ENCODE data around the gene AHRR. TPM values are rescaled to one million over a fixed set of nuclear protein-coding genes. Genes with fewer than 3 reads are reported as not detected.

AHRR gene
- polyA plus RNA-seq, 1 donor from 2014 or later, result 0.05 TPM

DNA sequence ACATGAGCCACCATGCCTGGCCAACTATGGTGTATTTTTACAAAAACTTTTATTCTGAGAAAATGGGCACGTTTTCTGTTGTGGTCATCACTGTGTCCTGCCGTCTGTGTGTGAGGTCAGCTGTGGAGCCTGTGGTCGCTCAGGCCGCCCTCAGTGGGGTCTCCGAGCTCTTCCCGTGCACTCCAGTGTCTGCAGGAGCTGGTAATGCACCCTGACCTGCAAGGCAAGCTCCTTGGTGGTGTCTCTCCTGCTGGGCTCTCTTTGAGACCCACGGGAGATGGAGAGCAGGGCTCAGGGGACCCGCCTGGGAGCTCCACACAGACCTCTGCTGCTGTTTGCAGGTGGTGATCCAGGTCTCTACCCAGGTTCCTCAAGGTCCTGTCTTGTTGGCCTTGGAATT is 9.6 kb upstream of the AHRR start:
- Mint-ChIP-seq H3K27me3 (no peaks in the 10 kb centered on the region), H3K4me3 (no peak overlapping the region), H3K27ac (no peak overlapping the region), H3K9me3 (no peaks in the 10 kb centered on the region), H3K36me3 (peaks cover 1% of the 10 kb centered on the region), H3K4me1 (no peaks in the 10 kb centered on the region)

DNA sequence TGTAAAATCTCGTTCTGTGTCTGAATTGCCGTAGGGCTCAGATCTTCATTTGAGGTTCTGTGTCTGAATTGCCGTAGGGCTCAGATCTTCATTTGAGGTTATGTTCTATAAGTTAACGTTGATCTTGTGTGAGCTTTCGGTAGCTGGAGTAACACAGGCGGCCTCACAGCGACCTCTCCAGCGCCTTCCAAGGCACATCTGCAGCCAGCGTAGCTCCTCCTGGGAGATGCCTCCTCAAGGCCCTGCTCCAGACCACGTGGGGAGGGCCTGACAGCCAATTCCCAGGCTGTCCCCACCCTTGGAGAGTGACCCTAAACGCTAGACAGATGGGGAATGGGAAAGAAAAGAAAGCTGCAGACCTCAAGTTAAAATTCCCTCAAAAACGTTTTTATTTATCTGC is 8.7 kb upstream of the AHRR start:
- H3K4me1 Mint-ChIP-seq, result no peaks in the 10 kb centered on the region
- H3K27ac Mint-ChIP-seq, result no peak overlapping the region
- peaks cover 1% of the 10 kb centered on the region for H3K36me3 Mint-ChIP-seq
- no peaks in the 10 kb centered on the region for H3K27me3 Mint-ChIP-seq
- H3K9me3 Mint-ChIP-seq, result no peaks in the 10 kb centered on the region
- H3K4me3 Mint-ChIP-seq, result no peak overlapping the region

DNA sequence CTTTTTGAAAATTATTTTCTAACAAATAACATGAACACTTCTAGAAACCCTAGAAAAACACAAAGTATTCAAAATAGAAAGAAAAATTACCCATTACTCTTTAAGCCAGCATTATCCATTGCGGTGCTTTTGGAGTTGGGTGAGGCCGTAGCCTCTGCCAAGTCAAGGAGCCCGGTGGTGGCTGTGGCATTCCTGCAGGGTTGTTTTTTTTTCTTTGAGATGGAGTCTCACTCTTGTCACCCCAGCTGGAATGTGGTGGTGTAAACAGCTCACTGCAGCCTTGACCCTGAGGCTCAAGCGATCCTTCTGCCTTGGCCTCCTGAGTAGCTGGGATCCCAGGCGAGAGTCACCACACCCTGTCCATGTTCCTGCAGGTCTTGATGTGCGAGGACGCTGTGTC is 8.2 kb upstream of the AHRR start:
- Mint-ChIP-seq H3K4me1 (no peaks in the 10 kb centered on the region), H3K36me3 (peaks cover 1% of the 10 kb centered on the region), H3K4me3 (no peak overlapping the region), H3K9me3 (no peaks in the 10 kb centered on the region), H3K27ac (no peak overlapping the region), H3K27me3 (no peaks in the 10 kb centered on the region)

DNA sequence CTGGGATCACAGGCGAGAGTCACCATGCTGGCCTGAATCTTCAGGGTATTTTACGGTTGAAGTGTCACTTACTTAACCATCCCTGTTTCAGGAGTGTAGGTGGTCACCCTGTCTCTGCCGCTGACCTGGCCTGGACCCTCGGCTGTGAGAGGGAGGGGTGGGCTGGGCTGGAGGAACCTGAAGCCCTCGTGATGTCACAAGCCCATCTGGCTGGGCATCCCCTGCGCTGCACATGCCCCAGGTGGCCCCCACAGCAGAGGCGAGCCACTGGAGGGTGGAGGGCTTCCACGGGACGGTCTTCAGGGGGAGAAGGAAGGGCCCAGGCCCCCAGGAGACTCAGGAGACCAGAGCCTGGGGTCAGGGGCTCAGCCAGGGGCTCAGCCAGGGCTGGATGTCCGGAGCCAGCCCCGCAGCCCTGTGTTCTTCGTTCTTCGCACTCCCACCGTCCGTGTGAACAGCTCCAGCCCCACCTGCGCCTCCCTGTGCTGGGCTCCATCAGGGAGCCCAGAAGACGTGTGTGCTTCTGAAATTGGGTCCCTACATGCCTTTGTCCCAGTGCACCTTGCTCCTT is 7.6 kb upstream of the AHRR start:
- Mint-ChIP-seq H3K4me3 (no peak overlapping the region), H3K36me3 (peaks cover 1% of the 10 kb centered on the region), H3K4me1 (no peaks in the 10 kb centered on the region), H3K27me3 (no peaks in the 10 kb centered on the region), H3K9me3 (no peaks in the 10 kb centered on the region), H3K27ac (no peak overlapping the region)

DNA sequence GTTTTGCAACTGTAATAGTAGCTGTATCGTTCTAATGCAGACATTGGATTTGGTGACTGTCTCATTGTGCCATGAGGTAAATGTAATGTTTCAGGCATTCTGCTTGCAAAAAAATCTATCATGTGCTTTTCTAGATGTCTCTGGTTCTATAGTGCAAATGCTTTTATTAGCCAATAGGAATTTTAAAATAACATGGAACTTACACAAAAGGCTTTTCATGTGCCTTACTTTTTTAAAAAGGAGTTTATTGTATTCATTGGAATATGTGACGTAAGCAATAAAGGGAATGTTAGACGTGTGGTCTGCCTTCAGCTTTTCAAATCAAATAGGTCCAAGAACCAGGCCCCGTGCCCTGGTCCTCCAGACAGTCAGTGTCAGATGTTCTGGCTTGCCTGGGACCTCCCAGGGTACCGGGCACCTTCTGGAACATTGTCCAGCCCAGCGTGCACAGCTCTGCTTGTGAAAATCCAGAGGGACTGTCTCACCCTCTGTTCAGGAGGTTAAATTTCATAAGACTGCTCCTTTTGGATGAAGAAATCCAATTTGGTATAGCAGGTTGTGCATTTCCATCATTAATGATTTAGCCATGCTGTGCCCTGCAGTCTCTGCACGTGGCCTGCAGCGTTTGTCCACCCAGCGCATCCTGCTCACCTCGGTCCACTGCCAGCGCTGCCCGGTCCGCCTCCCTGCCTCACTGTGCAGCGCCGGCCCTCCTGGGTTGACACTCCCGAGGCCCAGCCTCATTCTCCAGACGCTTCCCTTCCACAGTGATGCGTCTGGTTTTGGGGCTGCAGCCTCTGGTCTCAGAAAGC is 6.6 kb upstream of the AHRR start:
- Mint-ChIP-seq H3K36me3 (no peaks in the 10 kb centered on the region), H3K27ac (no peak overlapping the region), H3K4me3 (no peak overlapping the region), H3K9me3 (no peaks in the 10 kb centered on the region), H3K4me1 (no peaks in the 10 kb centered on the region), H3K27me3 (peaks cover 7% of the 10 kb centered on the region)

- Mint-ChIP-seq H3K36me3 (no peaks in the 10 kb centered on the region), H3K4me3 (no peak overlapping the region), H3K9me3 (no peaks in the 10 kb centered on the region), H3K27me3 (peaks cover 14% of the 10 kb centered on the region), H3K27ac (no peak overlapping the region), H3K4me1 (peaks cover 0 to 3% (median 1%) of the 10 kb centered on the region in 3 donors)
These were observed 5.9 kb upstream of the AHRR start for GRCh38 chr5:315488-316209.

DNA sequence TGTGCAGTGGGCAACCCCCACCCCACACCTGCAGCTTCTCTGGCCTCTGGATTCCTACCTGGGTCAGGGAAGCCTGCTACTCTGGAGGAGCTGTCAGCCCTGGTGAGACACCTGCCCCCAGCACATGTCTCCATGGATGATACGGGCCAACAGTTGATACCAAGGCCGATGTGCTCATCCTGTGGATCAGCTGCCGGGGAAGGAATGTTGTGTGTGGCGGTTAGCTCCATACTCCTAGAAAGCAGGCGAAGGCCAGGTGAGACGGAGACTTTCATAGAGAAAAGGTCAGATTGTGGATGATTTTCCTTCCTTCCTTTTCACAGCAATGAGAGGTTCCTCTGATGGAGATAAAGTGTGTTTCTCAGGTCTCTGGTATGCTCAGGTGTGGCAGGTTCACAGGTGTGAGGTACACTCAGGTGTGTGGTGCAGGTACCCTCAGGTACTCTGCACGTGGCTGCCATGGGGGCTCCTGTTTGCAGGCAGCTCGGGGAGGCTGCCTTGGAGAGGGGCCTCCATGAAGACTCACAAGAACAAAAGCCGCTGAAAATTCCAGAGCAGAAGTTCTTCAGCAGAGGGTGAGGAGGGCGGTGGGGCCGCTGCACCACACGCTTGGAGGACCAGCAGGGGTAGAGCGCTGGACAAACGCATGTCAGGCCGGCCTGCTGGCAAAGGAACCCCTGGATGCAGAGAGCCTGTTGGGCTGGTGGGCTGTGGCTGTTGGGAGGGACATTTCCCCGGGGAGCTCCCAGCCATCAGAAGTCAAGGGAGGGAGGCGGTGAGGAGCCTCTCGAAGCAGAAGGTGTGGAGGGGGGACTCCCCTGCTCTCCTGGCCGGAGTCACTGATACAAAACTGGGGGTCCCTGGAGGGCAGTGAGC is 5.1 kb upstream of the AHRR start:
- no peak overlapping the region for H3K4me3 Mint-ChIP-seq
- H3K9me3 Mint-ChIP-seq, result no peaks in the 10 kb centered on the region
- H3K27me3 Mint-ChIP-seq, result peaks cover 19% of the 10 kb centered on the region
- no peaks in the 10 kb centered on the region for H3K36me3 Mint-ChIP-seq
- no peak overlapping the region for H3K27ac Mint-ChIP-seq
- peaks cover 0 to 3% (median 2%) of the 10 kb centered on the region in 3 donors for H3K4me1 Mint-ChIP-seq

GRCh38 chr5:317086-317811 is 4.3 kb upstream of the AHRR start:
- Mint-ChIP-seq H3K36me3 (no peaks in the 10 kb centered on the region), H3K27ac (no peak overlapping the region), H3K9me3 (no peaks in the 10 kb centered on the region), H3K27me3 (peaks cover 19% of the 10 kb centered on the region), H3K4me1 (peaks cover 0 to 3% (median 2%) of the 10 kb centered on the region in 3 donors), H3K4me3 (no peak overlapping the region)

DNA sequence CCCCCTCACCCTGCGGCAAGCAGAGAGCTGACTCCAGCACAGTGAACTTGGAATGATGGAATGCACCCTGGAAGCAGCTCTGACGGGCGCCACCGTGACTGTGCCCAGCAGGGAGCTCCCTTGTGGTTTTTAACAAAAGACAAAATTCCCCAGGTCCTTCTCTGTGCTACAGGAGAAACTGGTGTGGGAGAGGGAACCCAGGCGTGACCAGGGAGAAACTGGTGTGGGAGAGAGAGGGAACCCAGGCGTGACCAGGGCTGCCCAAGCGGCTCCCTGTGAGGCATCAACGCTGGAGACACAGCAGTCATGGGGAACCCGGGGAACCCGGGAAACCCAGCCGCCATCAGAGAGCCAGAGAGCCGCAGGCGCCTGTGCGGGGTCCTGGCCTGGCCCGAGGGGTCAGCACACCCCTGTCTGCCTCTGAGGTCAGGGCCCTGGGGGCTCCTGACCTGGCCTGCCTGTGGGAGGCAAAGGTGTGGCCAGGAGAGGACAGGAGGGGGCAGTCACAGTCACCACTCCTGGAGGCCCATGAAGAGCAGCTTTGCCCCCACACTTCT is 3.1 kb upstream of the AHRR start:
- Mint-ChIP-seq H3K9me3 (no peaks in the 10 kb centered on the region), H3K27ac (no peak overlapping the region), H3K36me3 (no peaks in the 10 kb centered on the region), H3K4me1 (peaks cover 0 to 3% (median 2%) of the 10 kb centered on the region in 3 donors), H3K27me3 (peaks cover 21% of the 10 kb centered on the region), H3K4me3 (peak overlapping the region in 1 of 4 donors; percentile 37)

DNA sequence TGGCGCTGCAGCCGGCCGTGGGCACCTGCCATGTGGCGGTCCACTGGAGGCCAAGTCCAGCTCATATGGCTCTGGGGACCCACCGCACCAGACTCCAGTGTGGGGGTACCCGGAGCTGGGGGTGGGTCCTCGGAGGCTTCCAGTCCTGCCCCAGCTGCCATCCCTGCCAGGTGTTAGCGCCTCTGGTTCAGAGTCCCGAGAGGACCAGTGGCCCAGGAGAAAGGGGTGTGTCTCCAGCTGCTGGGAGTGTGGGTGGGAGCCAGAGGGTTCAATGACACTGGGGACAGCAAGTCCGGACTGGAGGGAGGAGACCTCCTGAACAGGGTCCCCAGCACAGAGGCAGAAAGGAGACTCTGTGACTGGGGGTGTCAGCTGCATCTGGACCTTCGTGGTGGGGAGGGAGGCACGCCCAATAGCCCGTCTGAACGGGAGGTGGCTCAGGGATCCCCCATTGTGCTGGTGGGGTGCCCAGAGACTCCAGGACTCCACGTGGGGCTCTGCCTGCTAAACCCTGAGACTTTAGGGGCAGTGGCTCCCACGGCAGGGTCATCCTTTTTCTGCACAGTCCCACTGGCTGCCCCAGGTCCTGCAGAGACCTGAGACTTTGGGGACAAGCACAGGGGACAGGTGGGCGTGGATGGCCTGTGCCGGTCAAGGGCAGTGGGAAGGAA is 2.4 kb upstream of the AHRR start:
- peaks cover 26% of the 10 kb centered on the region for H3K27me3 Mint-ChIP-seq
- H3K27ac Mint-ChIP-seq, result peak overlapping the region in 1 of 3 donors; percentile 25
- H3K9me3 Mint-ChIP-seq, result no peaks in the 10 kb centered on the region
- no peak overlapping the region for H3K4me3 Mint-ChIP-seq
- peaks cover 2% of the 10 kb centered on the region for H3K36me3 Mint-ChIP-seq
- peaks cover 0 to 3% (median 2%) of the 10 kb centered on the region in 3 donors for H3K4me1 Mint-ChIP-seq

DNA sequence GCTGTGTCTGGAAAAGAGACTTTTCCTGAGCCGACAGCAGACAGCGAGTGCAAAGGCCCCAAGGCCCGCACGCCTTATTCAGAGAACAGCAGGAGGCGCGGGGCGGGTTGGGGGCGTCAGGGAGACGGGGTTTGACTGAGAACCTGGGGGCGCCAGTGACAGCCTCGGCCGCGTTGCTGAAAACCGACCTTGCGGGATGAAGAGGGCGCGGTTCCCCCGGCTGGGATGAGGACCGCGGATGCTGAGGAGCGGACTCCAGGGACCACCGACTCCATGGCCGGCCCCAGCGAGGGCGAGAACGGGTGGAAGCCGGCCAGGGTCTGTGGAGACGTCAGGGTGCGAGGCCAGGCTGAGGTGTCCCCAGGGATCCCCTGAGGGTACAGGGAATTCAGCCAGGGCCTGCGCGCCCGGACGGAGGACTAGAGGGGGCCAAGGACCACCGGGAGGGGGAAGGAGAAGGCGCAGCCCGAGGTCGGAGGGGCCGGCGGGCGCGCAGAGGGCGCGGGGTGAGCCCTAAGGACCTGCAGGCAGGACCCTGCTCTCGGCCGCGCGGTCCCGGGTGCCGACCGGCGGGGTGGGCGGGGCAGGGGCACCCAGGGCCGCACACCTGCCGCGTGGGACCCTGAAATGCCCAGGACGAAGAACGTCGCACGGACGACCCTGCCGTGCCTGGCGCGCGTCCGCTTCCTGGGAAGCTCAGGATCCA is 837 bp upstream of the AHRR start:
- peaks cover 27% of the 10 kb centered on the region for H3K27me3 Mint-ChIP-seq
- H3K4me3 Mint-ChIP-seq, result peak overlapping the region; percentile 45 to 86 (median 72)
- peak overlapping the region in 1 of 3 donors; percentile 26 for H3K27ac Mint-ChIP-seq

GRCh38 chr5:321726-322251 is 275 bp downstream of the AHRR start:
- Mint-ChIP-seq H3K27ac (no peak overlapping the region), H3K9me3 (no peaks in the 10 kb centered on the region), H3K4me3 (no peak overlapping the region), H3K36me3 (peaks cover 4% of the 10 kb centered on the region), H3K27me3 (peaks cover 31% of the 10 kb centered on the region), H3K4me1 (peaks cover 0 to 4% (median 3%) of the 10 kb centered on the region in 3 donors)

More for the DNA sequence above, 837 bp upstream of the AHRR start:
- no peaks in the 10 kb centered on the region for H3K9me3 Mint-ChIP-seq
- peaks cover 0 to 3% (median 2%) of the 10 kb centered on the region in 3 donors for H3K4me1 Mint-ChIP-seq
- peaks cover 2% of the 10 kb centered on the region for H3K36me3 Mint-ChIP-seq
